ENCODE measurements around the gene PFDN6. TPM values are rescaled to one million over a fixed set of nuclear protein-coding genes. Genes with fewer than 3 reads are reported as not detected.

The PFDN6 gene
- total RNA-seq, 1 donor from 2014 or later, result 54.9 TPM

DNA sequence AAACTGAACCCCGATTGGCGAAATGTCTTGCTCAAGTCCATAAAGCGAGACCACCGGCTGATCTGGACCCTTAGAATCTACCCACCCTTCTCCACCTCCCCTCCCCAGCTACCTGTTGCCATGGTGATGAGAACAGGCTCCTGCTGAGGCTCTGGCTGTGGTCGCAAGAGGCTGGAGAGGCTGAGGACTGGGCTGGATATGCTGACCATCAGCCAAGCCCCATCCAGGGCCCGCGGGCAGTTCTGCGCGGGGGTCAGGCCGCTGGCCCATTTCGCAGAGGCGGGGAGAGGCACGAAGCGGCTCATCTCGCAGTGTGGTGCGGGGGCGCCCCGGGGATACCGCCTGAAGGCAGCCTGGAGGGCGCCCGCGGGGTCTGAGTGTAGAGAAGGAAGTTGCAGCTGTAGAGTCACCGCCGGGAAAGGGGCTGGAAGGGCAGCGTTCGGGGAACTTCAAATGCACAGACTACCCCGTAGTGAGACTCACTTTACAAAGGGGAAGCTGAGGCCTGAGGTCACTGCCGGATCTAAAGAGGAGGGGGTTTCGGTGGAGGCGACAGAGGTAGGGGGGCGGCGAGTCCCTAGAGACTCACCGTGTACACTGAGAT lies 23.8 kb downstream of the PFDN6 start:
- Mint-ChIP-seq H3K9me3 (no peaks in the 10 kb centered on the region), H3K27me3 (ENCODE audit: low read depth) (peaks cover 33% of the 10 kb centered on the region), H3K36me3 (ENCODE audit: low read depth) (peaks cover 4% of the 10 kb centered on the region), H3K4me1 (peaks cover 46% of the 10 kb centered on the region), H3K27ac (ENCODE audit: unreplicated experiment) (peak overlapping the region; percentile 58), H3K4me3 (peak overlapping the region; percentile 95)
- TF ChIP-seq, protein P1, sequence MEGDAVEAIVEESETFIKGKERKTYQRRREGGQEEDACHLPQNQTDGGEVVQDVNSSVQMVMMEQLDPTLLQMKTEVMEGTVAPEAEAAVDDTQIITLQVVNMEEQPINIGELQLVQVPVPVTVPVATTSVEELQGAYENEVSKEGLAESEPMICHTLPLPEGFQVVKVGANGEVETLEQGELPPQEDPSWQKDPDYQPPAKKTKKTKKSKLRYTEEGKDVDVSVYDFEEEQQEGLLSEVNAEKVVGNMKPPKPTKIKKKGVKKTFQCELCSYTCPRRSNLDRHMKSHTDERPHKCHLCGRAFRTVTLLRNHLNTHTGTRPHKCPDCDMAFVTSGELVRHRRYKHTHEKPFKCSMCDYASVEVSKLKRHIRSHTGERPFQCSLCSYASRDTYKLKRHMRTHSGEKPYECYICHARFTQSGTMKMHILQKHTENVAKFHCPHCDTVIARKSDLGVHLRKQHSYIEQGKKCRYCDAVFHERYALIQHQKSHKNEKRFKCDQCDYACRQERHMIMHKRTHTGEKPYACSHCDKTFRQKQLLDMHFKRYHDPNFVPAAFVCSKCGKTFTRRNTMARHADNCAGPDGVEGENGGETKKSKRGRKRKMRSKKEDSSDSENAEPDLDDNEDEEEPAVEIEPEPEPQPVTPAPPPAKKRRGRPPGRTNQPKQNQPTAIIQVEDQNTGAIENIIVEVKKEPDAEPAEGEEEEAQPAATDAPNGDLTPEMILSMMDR (conservative IDR thresholded peaks at IDR 0.05), result no peak
- DNase-seq (ENCODE audit: low read depth, low spot score), result no peak

DNA sequence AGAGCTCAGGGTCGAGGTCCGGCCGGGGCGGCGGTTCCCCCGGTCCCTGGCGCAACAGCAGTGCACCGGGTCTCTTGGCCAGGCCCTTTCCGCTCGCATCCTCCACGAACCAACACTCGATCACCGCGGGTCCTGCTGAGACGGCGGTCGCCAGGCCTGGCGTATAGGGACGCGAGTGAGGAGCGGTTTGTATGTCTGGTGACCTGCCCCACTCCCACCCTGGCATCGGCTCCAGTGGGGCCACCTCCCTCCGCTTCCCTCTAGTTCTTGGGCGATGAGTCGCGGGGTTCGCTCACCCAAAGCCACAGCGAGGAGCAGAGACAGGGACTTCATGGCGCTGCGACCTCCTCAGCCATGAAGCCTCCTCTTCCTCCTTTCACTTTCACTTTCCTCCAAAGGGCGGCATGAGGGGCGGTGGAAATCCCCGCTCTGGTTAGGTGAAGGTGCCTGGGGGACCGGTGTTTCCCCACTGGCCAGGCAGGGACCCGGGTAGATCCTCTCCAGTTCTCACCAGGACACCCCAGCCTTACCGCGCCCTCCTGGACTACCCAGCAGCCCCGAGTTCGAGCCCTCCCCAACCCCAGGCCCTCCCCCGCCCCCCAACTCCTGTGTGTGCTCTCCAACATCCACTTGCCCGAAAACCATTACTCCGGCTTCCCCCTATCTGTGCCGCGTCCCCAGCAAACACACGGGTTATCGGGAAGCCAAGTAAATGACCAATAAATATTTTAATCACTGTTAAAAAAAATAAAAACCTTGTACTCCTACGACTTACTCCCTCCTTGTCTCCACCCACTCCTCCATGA lies 24.5 kb downstream of the PFDN6 start, which contains the start of gene TAPBP:
TAPBP (minus strand) TSS at position 370 of the 806 bp plus-strand sequence; CDS start at position 333, 37 bp downstream.
- Mint-ChIP-seq H3K9me3 (no peaks in the 10 kb centered on the region), H3K36me3 (ENCODE audit: low read depth) (peaks cover 9% of the 10 kb centered on the region), H3K4me3 (peak within 1 kb of the TSS; percentile 95), H3K4me1 (peaks cover 53% of the 10 kb centered on the region), H3K27ac (ENCODE audit: unreplicated experiment) (peak within 1 kb of the TSS; percentile 58), H3K27me3 (ENCODE audit: low read depth) (peaks cover 33% of the 10 kb centered on the region)
- DNase-seq (ENCODE audit: low read depth, low spot score), result no peak
- TF ChIP-seq, protein P1 (conservative IDR thresholded peaks at IDR 0.05), result no peak

DNA sequence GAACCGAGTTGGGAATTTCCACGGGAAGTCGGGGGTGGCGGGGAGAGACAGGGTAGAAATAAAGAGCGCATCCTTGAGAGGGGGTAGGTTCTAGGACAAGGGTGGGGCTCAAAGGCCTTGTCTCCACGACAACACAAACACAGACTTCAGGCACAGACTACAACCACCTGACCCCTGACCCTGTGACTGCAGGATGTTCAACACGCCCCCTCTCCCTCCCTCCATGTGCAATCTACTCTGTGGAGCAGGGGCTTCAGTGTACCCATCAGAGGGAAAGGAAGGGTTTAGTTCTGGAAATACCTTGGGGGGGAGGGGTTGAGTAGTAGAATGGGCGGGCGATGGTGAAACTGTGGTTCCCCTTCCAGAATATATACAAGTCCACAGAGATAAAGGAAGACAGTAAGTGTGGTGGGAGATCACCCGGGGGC lies 25.1 kb downstream of the PFDN6 start:
- peaks cover 33% of the 10 kb centered on the region for H3K27me3 Mint-ChIP-seq (ENCODE audit: low read depth)
- H3K36me3 Mint-ChIP-seq (ENCODE audit: low read depth), result peaks cover 13% of the 10 kb centered on the region
- H3K4me1 Mint-ChIP-seq, result peaks cover 59% of the 10 kb centered on the region
- H3K9me3 Mint-ChIP-seq, result no peaks in the 10 kb centered on the region
- TF ChIP-seq, protein P1 (conservative IDR thresholded peaks at IDR 0.05), result no peak
- DNase-seq (ENCODE audit: low read depth, low spot score), result no peak
- no peak overlapping the region for H3K27ac Mint-ChIP-seq (ENCODE audit: unreplicated experiment)
- peak overlapping the region; percentile 95 for H3K4me3 Mint-ChIP-seq

DNA sequence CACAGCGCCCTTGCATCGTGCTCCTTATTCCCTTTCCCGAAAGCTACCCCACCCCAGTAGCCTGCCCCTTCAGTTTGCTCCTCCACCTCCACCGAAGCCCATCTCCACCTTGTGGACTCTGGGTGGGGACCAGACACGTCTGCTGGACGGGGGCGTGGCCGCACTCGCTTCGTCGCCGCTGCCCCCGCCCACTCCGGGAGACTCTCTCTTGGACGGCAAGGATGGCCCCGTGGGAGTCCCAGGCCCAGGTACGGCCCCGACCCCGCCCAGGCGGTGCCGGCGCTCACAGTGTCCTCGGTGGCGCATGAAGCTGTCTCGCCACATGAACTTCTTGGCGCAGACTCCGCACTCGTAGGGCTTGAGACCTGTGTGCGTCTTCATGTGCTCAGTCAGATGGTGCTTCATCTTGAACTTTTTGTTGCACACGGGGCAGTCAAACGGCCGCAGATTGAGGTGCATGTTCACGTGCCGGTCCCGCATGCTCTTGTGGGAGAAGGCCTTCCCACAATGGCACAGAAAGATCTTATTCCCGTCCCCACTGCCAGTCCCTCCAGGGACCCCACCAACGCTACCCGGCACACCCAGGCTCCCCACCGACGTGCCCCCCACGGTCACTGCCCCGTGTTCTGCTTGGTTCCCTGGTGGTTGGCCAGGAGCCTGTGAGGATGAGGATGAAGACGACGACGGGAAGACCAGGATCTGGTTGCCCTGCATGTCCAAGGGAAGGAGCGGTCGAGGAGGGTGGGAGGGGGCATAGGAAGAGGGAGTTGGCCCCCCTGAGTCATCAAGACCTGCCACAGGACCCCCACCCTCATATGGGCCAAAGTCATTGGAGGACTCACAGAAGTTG lies 25.8 kb downstream of the PFDN6 start:
- DNase-seq (ENCODE audit: low read depth, low spot score), result no peak
- peaks cover 33% of the 10 kb centered on the region for H3K27me3 Mint-ChIP-seq (ENCODE audit: low read depth)
- TF ChIP-seq, protein P1 (conservative IDR thresholded peaks at IDR 0.05), result no peak
- peak overlapping the region; percentile 95 for H3K4me3 Mint-ChIP-seq
- peaks cover 19% of the 10 kb centered on the region for H3K36me3 Mint-ChIP-seq (ENCODE audit: low read depth)
- H3K9me3 Mint-ChIP-seq, result no peaks in the 10 kb centered on the region
- H3K4me1 Mint-ChIP-seq, result peaks cover 66% of the 10 kb centered on the region
- no peak overlapping the region for H3K27ac Mint-ChIP-seq (ENCODE audit: unreplicated experiment)
